H1 (cell line): Measurements from ENCODE around the gene UGT1A7. TPM values are rescaled to one million over a fixed set of nuclear protein-coding genes. Genes with fewer than 3 reads are reported as not detected.

Source experiments
- CTCF ChIA-PET: fragments of 300-600 bp; sonication (Branson Sonifier 250); formaldehyde crosslinking; loops from one replicate; lab custom pipeline; 2021; ENCODE audit not compliant: partially characterized antibody; lab: Charles Lee
- POLR2A ChIA-PET: fragments of 300-600 bp; sonication (Branson Sonifier 250); formaldehyde crosslinking; loops from one replicate; lab custom pipeline; 2021; ENCODE audit warnings: inconsistent platforms; ENCODE audit not compliant: partially characterized antibody; lab: Charles Lee
- DNase-seq, 2 experiments: peaks; one replicate each; pipeline versions ENCODE4 v3.0.0 to v3.0.0-alpha.2; 2010 to 2022; ENCODE audit warnings: low spot score in 2 of 2, low read depth in 1 of 2, mixed read lengths in 1 of 2
- FAIRE-seq: peaks from 2 replicates; lab custom pipeline; 2011; peaks lifted over from hg19 to GRCh38; lab: Jason Lieb, UNC
- H2AFZ ChIP-seq: 2 replicates; pipeline ENCODE4 v1.8.1; 2012; ENCODE audit warnings: low read length, inconsistent platforms
- H2AK5ac ChIP-seq: 2 replicates; pipeline ENCODE4 v1.6.1; 2013; ENCODE audit warnings: low read depth, low read length
- H2BK120ac ChIP-seq: replicated peaks from 2 replicates; pipeline ENCODE3; 2013; ENCODE audit warnings: low read depth, low read length, inconsistent platforms
- H2BK12ac ChIP-seq: 2 replicates; pipeline ENCODE4 v1.6.1; 2013; ENCODE audit warnings: low read depth, low read length
- H2BK15ac ChIP-seq: 2 replicates; pipeline ENCODE4 v1.6.1; 2013; ENCODE audit warnings: low read length
- H2BK20ac ChIP-seq: 2 replicates; pipeline ENCODE4 v1.6.1; 2013; ENCODE audit warnings: low read length
- H2BK5ac ChIP-seq: 2 replicates; pipeline ENCODE4 v1.6.1; 2013; ENCODE audit warnings: low read depth, low read length
- H3K14ac ChIP-seq: 2 replicates; pipeline ENCODE4 v1.6.1; 2013; ENCODE audit warnings: inconsistent platforms; ENCODE audit not compliant: insufficient read length
- H3K18ac ChIP-seq: 2 replicates; pipeline ENCODE4 v1.6.1; 2013; ENCODE audit warnings: low read length; ENCODE audit errors: extremely low read depth
- H3K23ac ChIP-seq: 2 replicates; pipeline ENCODE4 v1.6.1; 2013; ENCODE audit warnings: inconsistent platforms; ENCODE audit not compliant: insufficient read length
- H3K23me2 ChIP-seq: 2 replicates; pipeline ENCODE4 v1.6.1; 2013; ENCODE audit warnings: low read depth, low read length
- H3K27ac ChIP-seq: 2 replicates; pipeline ENCODE4 v1.6.1; 2011; ENCODE audit warnings: low read depth, low read length, inconsistent platforms
- H3K27me3 ChIP-seq, 4 experiments: replicated peaks in 1 of 4; 1 replicate in 1 of 4; 2 replicates in 3 of 4; pipeline versions ENCODE4 v1.6.1 to v1.8.1; 2011 to 2013; ENCODE audit warnings: low read length in 3 of 4, mild to moderate bottlenecking in 3 of 4, inconsistent platforms in 2 of 4, mixed read lengths in 2 of 4, moderate library complexity in 1 of 4; ENCODE audit not compliant: control insufficient read depth in 3 of 4, insufficient read depth in 3 of 4; ENCODE audit errors: extremely low read depth in 1 of 4
- H3K36me3 ChIP-seq, 4 experiments: 2 replicates each; pipeline versions ENCODE4 v1.6.1 to v1.8.1; 2011 to 2013; ENCODE audit warnings: mild to moderate bottlenecking in 4 of 4, low read length in 3 of 4, moderate library complexity in 2 of 4, control low read depth in 1 of 4, inconsistent platforms in 1 of 4; ENCODE audit not compliant: insufficient read depth in 4 of 4, control insufficient read depth in 2 of 4
- H3K4ac ChIP-seq: replicated peaks from 2 replicates; pipeline ENCODE3; 2013; ENCODE audit warnings: low read length, low read depth, mixed read lengths, inconsistent platforms; ENCODE audit not compliant: insufficient read length
- H3K4me1 ChIP-seq, 4 experiments: replicated peaks in 1 of 4; 1 replicate in 1 of 4; 2 replicates in 3 of 4; pipeline versions ENCODE4 v1.6.1 to v1.8.1; 2011 to 2013; ENCODE audit warnings: low read length in 3 of 4, inconsistent platforms in 2 of 4, mixed read lengths in 1 of 4; ENCODE audit not compliant: insufficient read depth in 4 of 4, control insufficient read depth in 3 of 4
- H3K4me2 ChIP-seq, 2 experiments: 2 replicates each; pipeline versions ENCODE4 v1.6.1 to v1.8.1; 2011 to 2013; ENCODE audit warnings: low read depth in 2 of 2, low read length in 2 of 2, control low read depth in 1 of 2, inconsistent platforms in 1 of 2, mild to moderate bottlenecking in 1 of 2; ENCODE audit not compliant: insufficient read depth in 1 of 2
- H3K4me3 ChIP-seq, 4 experiments: fragments of 200-600, 300-600 bp in 1 of 4; sonication (generic), shearing (Covaris generic), sonication (Bioruptor Twin) in 1 of 4; 2 replicates each; pipeline versions ENCODE4 v1.5.1 to v1.8.1; 2011 to 2016; ENCODE audit warnings: low read length in 4 of 4, low read depth in 3 of 4, control low read depth in 2 of 4, inconsistent platforms in 2 of 4, mild to moderate bottlenecking in 2 of 4, mixed read lengths in 1 of 4, moderate library complexity in 1 of 4; ENCODE audit not compliant: insufficient read depth in 2 of 4; ENCODE audit errors: extremely low read depth in 1 of 4
- H3K56ac ChIP-seq: replicated peaks from 2 replicates; pipeline ENCODE3; 2013; ENCODE audit warnings: low read depth, mild to moderate bottlenecking, mixed read lengths, low read length, inconsistent platforms; ENCODE audit not compliant: insufficient read length
- H3K79me1 ChIP-seq: 2 replicates; pipeline ENCODE4 v1.6.1; 2013; ENCODE audit warnings: low read depth, low read length, control low read depth
- H3K79me2 ChIP-seq, 2 experiments: 2 replicates each; pipeline versions ENCODE4 v1.6.1 to v1.8.1; 2012 to 2013; ENCODE audit warnings: low read length in 2 of 2, mild to moderate bottlenecking in 2 of 2, inconsistent platforms in 1 of 2; ENCODE audit not compliant: insufficient read depth in 2 of 2, control insufficient read depth in 1 of 2
- H3K9ac ChIP-seq, 4 experiments: replicated peaks in 1 of 4; 1 replicate in 1 of 4; 2 replicates in 3 of 4; pipeline versions ENCODE4 v1.6.1 to v1.8.1; 2011 to 2013; ENCODE audit warnings: low read depth in 3 of 4, low read length in 3 of 4, control low read depth in 2 of 4, mild to moderate bottlenecking in 2 of 4, moderate library complexity in 2 of 4, inconsistent platforms in 1 of 4; ENCODE audit errors: extremely low read depth in 1 of 4
- H3K9me3 ChIP-seq, 2 experiments: 2 replicates each; pipeline versions ENCODE4 v1.6.1 to v1.8.1; 2012 to 2013; ENCODE audit warnings: mild to moderate bottlenecking in 2 of 2, moderate library complexity in 2 of 2, control low read depth in 1 of 2, inconsistent platforms in 1 of 2, low read depth in 1 of 2, low read length in 1 of 2, mixed read lengths in 1 of 2; ENCODE audit not compliant: insufficient read depth in 2 of 2
- H4K20me1 ChIP-seq, 2 experiments: replicated peaks in 1 of 2; 2 replicates each; pipeline versions ENCODE3 to v1.8.1; 2011 to 2013; ENCODE audit warnings: inconsistent platforms in 2 of 2, low read length in 2 of 2, mild to moderate bottlenecking in 1 of 2; ENCODE audit not compliant: insufficient read depth in 2 of 2, control insufficient read depth in 1 of 2
- H4K5ac ChIP-seq: 2 replicates; pipeline ENCODE4 v1.6.1; 2013; ENCODE audit warnings: low read length, low read depth, mixed read lengths, inconsistent platforms; ENCODE audit not compliant: insufficient read length
- H4K8ac ChIP-seq: 2 replicates; pipeline ENCODE4 v1.8.0; 2013; ENCODE audit warnings: mild to moderate bottlenecking, moderate library complexity, low read length, inconsistent platforms; ENCODE audit not compliant: insufficient read depth; ENCODE audit errors: extremely low read depth
- H4K91ac ChIP-seq: replicated peaks from 2 replicates; pipeline ENCODE3; 2013; ENCODE audit warnings: low read length, mixed read lengths, inconsistent platforms; ENCODE audit not compliant: insufficient read length
- ASH2L ChIP-seq: fragments of 200-600, 300-600 bp; sonication (generic); IDR thresholded peaks from one replicate; pipeline ENCODE4 v1.7.1; 2017; ENCODE audit warnings: low read length
- ATF2 ChIP-seq: IDR thresholded peaks from 2 replicates; pipeline ENCODE4 v1.6.1; 2012; ENCODE audit warnings: low read length, inconsistent platforms
- CTCF ChIP-seq, 3 experiments: IDR thresholded peaks; 1 replicate in 2 of 3; 2 replicates in 1 of 3; pipeline versions ENCODE4 v1.5.1 to v1.6.1; 2011; ENCODE audit warnings: low read length in 3 of 3, mild to moderate bottlenecking in 3 of 3, inconsistent platforms in 2 of 3, low read depth in 1 of 3, moderate library complexity in 1 of 3; ENCODE audit not compliant: insufficient read depth in 1 of 3; ENCODE audit errors: control extremely low read depth in 1 of 3
- EGR1 ChIP-seq: IDR thresholded peaks from 2 replicates; pipeline ENCODE4 v1.6.1; 2011; ENCODE audit warnings: low read depth, low read length, borderline replicate concordance
- JUND ChIP-seq: IDR thresholded peaks from 2 replicates; pipeline ENCODE4 v1.6.1; 2011; ENCODE audit warnings: mild to moderate bottlenecking, improper control_type of control experiment, low read length
- MAX ChIP-seq: IDR thresholded peaks from 2 replicates; pipeline ENCODE4 v1.6.1; 2012; ENCODE audit warnings: inconsistent platforms
- POU5F1 ChIP-seq: IDR thresholded peaks from 2 replicates; pipeline ENCODE4 v1.6.1; 2011; ENCODE audit warnings: low read depth, mild to moderate bottlenecking, low read length, moderate library complexity
- RAD21 ChIP-seq, 2 experiments: IDR thresholded peaks in 1 of 2; conservative IDR thresholded peaks in 1 of 2; 2 replicates each; pipeline ENCODE4 v1.6.1; 2011; ENCODE audit warnings: low read depth in 2 of 2, low read length in 2 of 2, improper control_type of control experiment in 1 of 2, inconsistent platforms in 1 of 2, mild to moderate bottlenecking in 1 of 2, moderate library complexity in 1 of 2
- SUZ12 ChIP-seq: fragments of 200-600 bp; sonication (generic); IDR thresholded peaks from 2 replicates; pipeline ENCODE4 v1.6.1; 2012; ENCODE audit warnings: mild to moderate bottlenecking, inconsistent platforms, low read length, moderate library complexity, mixed read lengths
- TAF1 ChIP-seq: IDR thresholded peaks from 2 replicates; pipeline ENCODE4 v1.6.1; 2011; ENCODE audit warnings: mild to moderate bottlenecking, low read depth, low read length
- WGBS, 2 experiments: shearing (Covaris generic) in 1 of 2; methylation state at CpG; one replicate each; pipeline versions ENCODE4 v1.1.6 to v1.1.7; 2013 to 2015; ENCODE audit warnings: low lambda C conversion rate in 2 of 2, mixed read lengths in 2 of 2, inconsistent platforms in 1 of 2, low coverage in 1 of 2, missing lambda C conversion rate in 1 of 2; ENCODE audit not compliant: insufficient replicate concordance in 2 of 2, insufficient coverage in 1 of 2, insufficient read length in 1 of 2; ENCODE audit errors: extremely low coverage in 1 of 2, missing lambda C conversion rate in 1 of 2; 5-methylcytosine and 5-hydroxymethylcytosine counted together
- polyA plus RNA-seq, 7 experiments: library from polyadenylated mRNA; depleted of rRNA in 3 of 7; stranded (reverse) in 5 of 7; unstranded in 2 of 7; fragments of >200 nt in 5 of 7; fragments of 200-250 nt in 2 of 7; gene quantifications; 1 replicate in 5 of 7; 2 replicates in 1 of 7; 4 replicates in 1 of 7; pipeline versions ENCODE4 v1.2.1 to v1.2.3, GENCODE V29; 2011 to 2013; ENCODE audit warnings: missing spikeins in 2 of 7, mixed read lengths in 2 of 7
- total RNA-seq: library from RNA; stranded (reverse); fragmentation: NEBNext Ultra II Directional; extraction: Animal tissue kit (Norgen Biotek cat#: 25700); gene quantifications from 2 replicates; pipeline ENCODE4 v1.2.1, GENCODE V29; 2021

The UGT1A7 gene
- total and polyA plus RNA-seq, 2 of the 8 experiments (the other 6 are each of a cell fraction or from before 2014, with no cell fraction given), result not detected

- Histone ChIP-seq H4K20me1 (no peaks in the 10 kb centered on the region), H3K23me2 (no peaks in the 10 kb centered on the region; the same call in 1 of the 2 replicates), H3K56ac (no peak overlapping the region), H3K18ac (no peak overlapping the region), H4K8ac (no peak overlapping the region), H4K91ac (no peak overlapping the region), H3K23ac (no peak overlapping the region), H4K5ac (no peak overlapping the region), H3K27ac (no peak overlapping the region), H2BK120ac (no peak overlapping the region), H3K4me1 (no peaks in the 10 kb centered on the region), H3K14ac (no peak overlapping the region), H3K4me2 (no peak overlapping the region), H2BK15ac (no peak overlapping the region), H2BK12ac (no peak overlapping the region), H3K9ac (no peak overlapping the region), H3K79me2 (no peaks in the 10 kb centered on the region), H2BK20ac (no peak overlapping the region), H2BK5ac (no peak overlapping the region), H3K79me1 (no peaks in the 10 kb centered on the region), H3K27me3 (no peaks in the 10 kb centered on the region), H3K4me3 (no peak overlapping the region), H3K36me3 (no peaks in the 10 kb centered on the region), H2AK5ac (no peak overlapping the region), H3K9me3 (no peaks in the 10 kb centered on the region), H3K4ac (no peak overlapping the region), H2AFZ (no peak overlapping the region)
- 79% methylated on average over 1 of the region's 1 CpG; no CpG with 5 or more reads in 1 of the 2 experiments for WGBS, 2 experiments
- DNase-seq (no peak), FAIRE-seq (no peak)
- POLR2A ChIA-PET, result no interaction called here
- CTCF ChIA-PET, result no interaction called here
- TF ChIP-seq TAF1 (no peak), POU5F1 (no peak), EGR1 (no peak), ATF2 (no peak), JUND (no peak), ASH2L (no peak), CTCF (IDR thresholded peaks at IDR 0.05; ENCODE audit: control extremely low read depth in 1 of 3, insufficient read depth in 1 of 3, low read depth in 1 of 3, low read length in 3 of 3) (no peak), MAX (no peak), RAD21 (IDR thresholded peaks at IDR 0.05 in 1 of 2, conservative IDR thresholded peaks at IDR 0.05 in 1 of 2; ENCODE audit: low read depth in 2 of 2, low read length in 2 of 2) (no peak), SUZ12 (no peak)
These were observed 17.8 kb upstream of the UGT1A7 start for GRCh38 chr2:233663911-233664310.
